ENCODE data around the gene MSI2. TPM values are rescaled to one million over a fixed set of nuclear protein-coding genes. Genes with fewer than 3 reads are reported as not detected.
A peak's percentile ranks its signal among the peaks of the same experiment; 100 is the strongest.
"Not testable (repeated sequence)": the region's sequence is repeated elsewhere in the genome, so short reads cannot be mapped to it uniquely, and the experiment has no call there.

MSI2 gene
- total and polyA plus RNA-seq, 2 experiments from 2014 or later = 18.9 to 41.8 TPM

DNA sequence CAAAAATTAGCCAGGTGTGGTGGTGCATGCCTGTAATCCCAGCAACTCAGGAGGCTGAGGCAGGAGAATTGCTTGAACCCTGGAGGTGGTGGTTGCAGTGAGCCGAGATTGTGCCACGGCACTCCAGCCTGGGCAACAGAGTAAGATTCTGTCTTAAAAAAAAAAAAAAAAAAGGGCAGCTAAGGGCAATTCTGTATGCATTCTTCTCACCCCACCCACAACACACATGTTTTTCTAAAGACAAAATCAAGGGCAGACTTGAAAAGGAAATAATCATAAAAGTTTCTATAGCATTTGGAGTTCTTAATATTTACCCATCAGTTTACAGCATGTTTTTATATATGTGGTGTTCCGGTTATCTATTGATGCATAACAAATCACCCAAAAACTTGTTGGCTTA, 242.9 kb downstream of the MSI2 start:
- not testable (repeated sequence) for H3K9me2 ChIP-seq (ENCODE audit: insufficient read depth); H3K27ac ChIP-seq (ENCODE audit: low read depth); DNase-seq (ENCODE audit: low spot score); H3K27ac Mint-ChIP-seq; H3K4me3 Mint-ChIP-seq; H3K9me3 Mint-ChIP-seq; H3K4me2 ChIP-seq; H4K20me1 ChIP-seq (replicated peaks; ENCODE audit: insufficient read depth); H3K4me1 ChIP-seq (ENCODE audit: insufficient read depth); H3K36me3 ChIP-seq (ENCODE audit: insufficient read depth); ATAC-seq; H3K27me3 ChIP-seq (ENCODE audit: insufficient read depth); H3F3A ChIP-seq (replicated peaks; ENCODE audit: low read depth); H3K4me3 ChIP-seq; H2AFZ ChIP-seq; H3K36me3 Mint-ChIP-seq (ENCODE audit: low read depth); H3K79me2 ChIP-seq (replicated peaks; ENCODE audit: insufficient read depth)
- Mint-ChIP-seq H3K4me1 (peaks cover 22% of the 10 kb centered on the region), H3K27me3 (ENCODE audit: insufficient read depth, low read depth, poor library complexity) (peaks cover 13% of the 10 kb centered on the region)

DNA sequence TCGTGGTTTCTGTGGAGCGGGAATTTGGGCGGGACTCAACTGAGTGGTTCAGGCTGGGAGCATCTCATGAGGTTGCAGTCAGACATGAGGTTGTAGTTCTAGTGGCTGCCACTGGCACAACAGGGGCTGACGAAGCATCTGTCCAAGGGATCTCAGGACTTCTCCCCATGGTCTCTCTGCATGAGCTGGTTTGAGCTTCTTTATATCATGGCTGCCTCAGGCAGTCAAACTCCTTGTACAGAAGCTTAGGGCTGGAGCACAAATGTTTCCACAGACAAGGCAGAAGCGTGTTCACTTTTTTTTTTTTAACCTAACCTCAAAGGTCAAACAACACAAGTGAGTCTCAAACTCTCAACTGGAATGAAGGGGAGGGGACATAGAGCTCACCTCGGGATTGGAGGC, 243.3 kb downstream of the MSI2 start:
- Histone ChIP-seq H3F3A (replicated peaks; ENCODE audit: low read depth) (no peaks in the 10 kb centered on the region), H2AFZ (no peak overlapping the region), H3K4me1 (ENCODE audit: insufficient read depth) (no peaks in the 10 kb centered on the region), H3K9me2 (ENCODE audit: insufficient read depth) (no peaks in the 10 kb centered on the region), H3K27me3 (ENCODE audit: insufficient read depth) (no peaks in the 10 kb centered on the region), H4K20me1 (replicated peaks; ENCODE audit: insufficient read depth) (no peaks in the 10 kb centered on the region), H3K27ac (ENCODE audit: low read depth) (no peak overlapping the region), H3K4me2 (no peak overlapping the region), H3K36me3 (ENCODE audit: insufficient read depth) (no peaks in the 10 kb centered on the region), H3K4me3 (no peak overlapping the region), H3K79me2 (replicated peaks; ENCODE audit: insufficient read depth) (no peaks in the 10 kb centered on the region)
- ATAC-seq (peak; percentile 56), DNase-seq (ENCODE audit: low spot score) (no peak)
- no peak overlapping the region for H3K27ac Mint-ChIP-seq
- H3K4me1 Mint-ChIP-seq = peaks cover 23% of the 10 kb centered on the region
- H3K9me3 Mint-ChIP-seq = no peaks in the 10 kb centered on the region
- TF ChIP-seq CREB1 (CRISPR knock-in tag; IDR thresholded peaks at IDR 0.05; ENCODE audit: low read depth) (no peak), ZNF114 (CRISPR knock-in tag; IDR thresholded peaks at IDR 0.05) (no peak)
- TF ChIP-seq, protein P1, sequence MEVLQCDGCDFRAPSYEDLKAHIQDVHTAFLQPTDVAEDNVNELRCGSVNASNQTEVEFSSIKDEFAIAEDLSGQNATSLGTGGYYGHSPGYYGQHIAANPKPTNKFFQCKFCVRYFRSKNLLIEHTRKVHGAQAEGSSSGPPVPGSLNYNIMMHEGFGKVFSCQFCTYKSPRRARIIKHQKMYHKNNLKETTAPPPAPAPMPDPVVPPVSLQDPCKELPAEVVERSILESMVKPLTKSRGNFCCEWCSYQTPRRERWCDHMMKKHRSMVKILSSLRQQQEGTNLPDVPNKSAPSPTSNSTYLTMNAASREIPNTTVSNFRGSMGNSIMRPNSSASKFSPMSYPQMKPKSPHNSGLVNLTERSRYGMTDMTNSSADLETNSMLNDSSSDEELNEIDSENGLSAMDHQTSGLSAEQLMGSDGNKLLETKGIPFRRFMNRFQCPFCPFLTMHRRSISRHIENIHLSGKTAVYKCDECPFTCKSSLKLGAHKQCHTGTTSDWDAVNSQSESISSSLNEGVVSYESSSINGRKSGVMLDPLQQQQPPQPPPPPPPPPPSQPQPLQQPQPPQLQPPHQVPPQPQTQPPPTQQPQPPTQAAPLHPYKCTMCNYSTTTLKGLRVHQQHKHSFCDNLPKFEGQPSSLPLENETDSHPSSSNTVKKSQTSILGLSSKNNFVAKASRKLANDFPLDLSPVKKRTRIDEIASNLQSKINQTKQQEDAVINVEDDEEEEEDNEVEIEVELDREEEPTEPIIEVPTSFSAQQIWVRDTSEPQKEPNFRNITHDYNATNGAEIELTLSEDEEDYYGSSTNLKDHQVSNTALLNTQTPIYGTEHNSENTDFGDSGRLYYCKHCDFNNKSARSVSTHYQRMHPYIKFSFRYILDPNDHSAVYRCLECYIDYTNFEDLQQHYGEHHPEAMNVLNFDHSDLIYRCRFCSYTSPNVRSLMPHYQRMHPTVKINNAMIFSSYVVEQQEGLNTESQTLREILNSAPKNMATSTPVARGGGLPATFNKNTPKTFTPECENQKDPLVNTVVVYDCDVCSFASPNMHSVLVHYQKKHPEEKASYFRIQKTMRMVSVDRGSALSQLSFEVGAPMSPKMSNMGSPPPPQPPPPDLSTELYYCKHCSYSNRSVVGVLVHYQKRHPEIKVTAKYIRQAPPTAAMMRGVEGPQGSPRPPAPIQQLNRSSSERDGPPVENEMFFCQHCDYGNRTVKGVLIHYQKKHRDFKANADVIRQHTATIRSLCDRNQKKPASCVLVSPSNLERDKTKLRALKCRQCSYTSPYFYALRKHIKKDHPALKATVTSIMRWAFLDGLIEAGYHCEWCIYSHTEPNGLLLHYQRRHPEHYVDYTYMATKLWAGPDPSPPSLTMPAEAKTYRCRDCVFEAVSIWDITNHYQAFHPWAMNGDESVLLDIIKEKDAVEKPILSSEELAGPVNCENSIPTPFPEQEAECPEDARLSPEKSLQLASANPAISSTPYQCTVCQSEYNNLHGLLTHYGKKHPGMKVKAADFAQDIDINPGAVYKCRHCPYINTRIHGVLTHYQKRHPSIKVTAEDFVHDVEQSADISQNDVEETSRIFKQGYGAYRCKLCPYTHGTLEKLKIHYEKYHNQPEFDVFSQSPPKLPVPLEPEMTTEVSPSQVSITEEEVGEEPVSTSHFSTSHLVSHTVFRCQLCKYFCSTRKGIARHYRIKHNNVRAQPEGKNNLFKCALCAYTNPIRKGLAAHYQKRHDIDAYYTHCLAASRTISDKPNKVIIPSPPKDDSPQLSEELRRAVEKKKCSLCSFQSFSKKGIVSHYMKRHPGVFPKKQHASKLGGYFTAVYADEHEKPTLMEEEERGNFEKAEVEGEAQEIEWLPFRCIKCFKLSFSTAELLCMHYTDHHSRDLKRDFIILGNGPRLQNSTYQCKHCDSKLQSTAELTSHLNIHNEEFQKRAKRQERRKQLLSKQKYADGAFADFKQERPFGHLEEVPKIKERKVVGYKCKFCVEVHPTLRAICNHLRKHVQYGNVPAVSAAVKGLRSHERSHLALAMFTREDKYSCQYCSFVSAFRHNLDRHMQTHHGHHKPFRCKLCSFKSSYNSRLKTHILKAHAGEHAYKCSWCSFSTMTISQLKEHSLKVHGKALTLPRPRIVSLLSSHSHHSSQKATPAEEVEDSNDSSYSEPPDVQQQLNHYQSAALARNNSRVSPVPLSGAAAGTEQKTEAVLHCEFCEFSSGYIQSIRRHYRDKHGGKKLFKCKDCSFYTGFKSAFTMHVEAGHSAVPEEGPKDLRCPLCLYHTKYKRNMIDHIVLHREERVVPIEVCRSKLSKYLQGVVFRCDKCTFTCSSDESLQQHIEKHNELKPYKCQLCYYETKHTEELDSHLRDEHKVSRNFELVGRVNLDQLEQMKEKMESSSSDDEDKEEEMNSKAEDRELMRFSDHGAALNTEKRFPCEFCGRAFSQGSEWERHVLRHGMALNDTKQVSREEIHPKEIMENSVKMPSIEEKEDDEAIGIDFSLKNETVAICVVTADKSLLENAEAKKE (CRISPR knock-in tag; IDR thresholded peaks at IDR 0.05) = 0 out of 2 replicates have a peak, but pooled peaks have one; percentile 41
- no peak overlapping the region for H3K4me3 Mint-ChIP-seq
- H3K27me3 Mint-ChIP-seq (ENCODE audit: insufficient read depth, low read depth, poor library complexity) = peaks cover 13% of the 10 kb centered on the region
- no peaks in the 10 kb centered on the region for H3K36me3 Mint-ChIP-seq (ENCODE audit: low read depth)

Data from GM23338 (cell line).